Sigmoid colon (tissue), 7 donors: ENCODE results near the gene TFAP2B. TPM values are rescaled to one million over a fixed set of nuclear protein-coding genes. Genes with fewer than 3 reads are reported as not detected.

Experiments used
- DNase-seq: peaks from one replicate; pipeline ENCODE4 v3.0.0-alpha.2; 2019
- H3K27ac ChIP-seq, 4 donors: fragments of 200-600 bp; sonication (generic); one replicate each; pipeline ENCODE4 v1.5.1; 2016 to 2019; ENCODE audit warnings: mild to moderate bottlenecking in 1 of 4
- H3K27me3 ChIP-seq, 3 donors: fragments of 200-600 bp; sonication (generic); one replicate each; pipeline ENCODE4 v1.5.1; 2019; ENCODE audit warnings: mild to moderate bottlenecking in 1 of 3
- H3K36me3 ChIP-seq, 4 donors: fragments of 200-600 bp; sonication (generic); one replicate each; pipeline ENCODE4 v1.5.1; 2016 to 2019
- H3K4me1 ChIP-seq, 4 donors: fragments of 200-600 bp; sonication (generic); one replicate each; pipeline ENCODE4 v1.5.1; 2017 to 2019
- H3K4me3 ChIP-seq, 4 donors: fragments of 200-600 bp; sonication (generic); one replicate each; pipeline ENCODE4 v1.5.1; 2017 to 2019; ENCODE audit warnings: mild to moderate bottlenecking in 2 of 4, moderate library complexity in 1 of 4
- H3K9me3 ChIP-seq, 4 donors: fragments of 200-600 bp in 3 of 4; sonication (generic) in 3 of 4; one replicate each; pipeline versions ENCODE4 v1.5.1 to v1.6.1; 2013 to 2019
- EP300 ChIP-seq, 4 donors: sonication (generic); formaldehyde crosslinking; IDR thresholded peaks; one replicate each; pipeline ENCODE4 v1.6.1; 2017; ENCODE audit warnings: antibody characterized with exemption in 4 of 4
- POLR2A ChIP-seq, 2 donors: fragments of 450-650 bp; IDR thresholded peaks; one replicate each; pipeline ENCODE4 v1.6.1; 2016; ENCODE audit warnings: antibody characterized with exemption in 2 of 2, mild to moderate bottlenecking in 2 of 2, moderate library complexity in 2 of 2
- POLR2AphosphoS5 ChIP-seq, 4 donors: sonication (generic); formaldehyde crosslinking; IDR thresholded peaks; one replicate each; pipeline ENCODE4 v1.6.1; 2017; ENCODE audit warnings: antibody characterized with exemption in 4 of 4
- WGBS, 2 donors: extraction: QIAGEN DNeasy Blood & Tissue Kit; methylation state at CpG; one replicate each; pipeline ENCODE4 v1.1.7; 2013; 5-methylcytosine and 5-hydroxymethylcytosine counted together
- intact Hi-C: fragments of 100-400 bp; cut with DNase I; formaldehyde crosslinking; loops from one replicate; pipeline ENCODE4 v1.15.1; 2023
- polyA plus RNA-seq, 3 donors: library from polyadenylated mRNA; stranded (reverse); fragments of 200-250 nt; gene quantifications; one replicate each; pipeline ENCODE4 v1.2.3, GENCODE V29; 2013
- total RNA-seq, 4 donors: library from RNA; depleted of rRNA; stranded (reverse); fragments of >200 nt; gene quantifications; one replicate each; pipeline ENCODE4 v1.1.0, GENCODE V29; 2016
- TF ChIP-seq, protein P1 (sequence below), 4 experiments: fragments of 450-650 bp in 3 of 4; fragments of 200-600 bp in 1 of 4; IDR thresholded peaks; one replicate each; pipeline ENCODE4 v1.5.1; 2016 to 2019; ENCODE audit warnings: antibody characterized with exemption in 4 of 4, mild to moderate bottlenecking in 3 of 4, moderate library complexity in 2 of 4
- donor health status: healthy with polysubstance abuse.
- donor health status: Bipolar disorder and iron deficiency.
- donor health status: healthy.

TFAP2B gene
- total and polyA plus RNA-seq, 7 donors = under 0.01 to 0.66 (median 0.01) TPM; not detected in 4

DNA sequence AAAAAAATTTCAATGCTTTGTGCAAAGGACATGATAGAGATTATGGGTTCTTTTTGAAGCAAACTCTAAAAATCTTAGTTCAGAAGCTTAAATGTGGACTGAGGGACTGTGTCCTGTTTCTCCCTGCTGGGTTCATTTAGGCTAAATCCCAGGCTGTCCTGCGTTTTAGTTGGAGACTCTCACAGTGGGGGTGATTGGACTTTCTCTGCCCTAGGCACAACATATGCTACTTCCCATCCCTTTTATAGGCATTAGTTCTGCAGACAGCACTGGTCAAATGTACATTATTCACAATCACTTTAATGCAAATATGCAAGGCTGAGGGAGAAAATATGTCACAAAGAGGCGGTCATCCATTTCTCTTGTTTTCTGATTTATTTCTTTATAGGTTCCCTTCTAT lies 71.3 kb downstream of the TFAP2B start:
- Histone ChIP-seq H3K9me3 (no peaks in the 10 kb centered on the region), H3K27me3 (no peaks in the 10 kb centered on the region), H3K27ac (no peak overlapping the region), H3K4me3 (no peak overlapping the region), H3K4me1 (no peaks in the 10 kb centered on the region), H3K36me3 (no peaks in the 10 kb centered on the region)
- TF ChIP-seq, protein P1, sequence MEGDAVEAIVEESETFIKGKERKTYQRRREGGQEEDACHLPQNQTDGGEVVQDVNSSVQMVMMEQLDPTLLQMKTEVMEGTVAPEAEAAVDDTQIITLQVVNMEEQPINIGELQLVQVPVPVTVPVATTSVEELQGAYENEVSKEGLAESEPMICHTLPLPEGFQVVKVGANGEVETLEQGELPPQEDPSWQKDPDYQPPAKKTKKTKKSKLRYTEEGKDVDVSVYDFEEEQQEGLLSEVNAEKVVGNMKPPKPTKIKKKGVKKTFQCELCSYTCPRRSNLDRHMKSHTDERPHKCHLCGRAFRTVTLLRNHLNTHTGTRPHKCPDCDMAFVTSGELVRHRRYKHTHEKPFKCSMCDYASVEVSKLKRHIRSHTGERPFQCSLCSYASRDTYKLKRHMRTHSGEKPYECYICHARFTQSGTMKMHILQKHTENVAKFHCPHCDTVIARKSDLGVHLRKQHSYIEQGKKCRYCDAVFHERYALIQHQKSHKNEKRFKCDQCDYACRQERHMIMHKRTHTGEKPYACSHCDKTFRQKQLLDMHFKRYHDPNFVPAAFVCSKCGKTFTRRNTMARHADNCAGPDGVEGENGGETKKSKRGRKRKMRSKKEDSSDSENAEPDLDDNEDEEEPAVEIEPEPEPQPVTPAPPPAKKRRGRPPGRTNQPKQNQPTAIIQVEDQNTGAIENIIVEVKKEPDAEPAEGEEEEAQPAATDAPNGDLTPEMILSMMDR (IDR thresholded peaks at IDR 0.05) = no peak
- TF ChIP-seq POLR2AphosphoS5 (IDR thresholded peaks at IDR 0.05) = no peak
- TF ChIP-seq EP300 (IDR thresholded peaks at IDR 0.05) = no peak
- no peak for TF ChIP-seq POLR2A (IDR thresholded peaks at IDR 0.05)
- intact Hi-C loops = no loop called here
- 36 to 71% methylated on average over 2 of the region's 2 CpGs for WGBS, 2 donors
- no peak for DNase-seq

DNA sequence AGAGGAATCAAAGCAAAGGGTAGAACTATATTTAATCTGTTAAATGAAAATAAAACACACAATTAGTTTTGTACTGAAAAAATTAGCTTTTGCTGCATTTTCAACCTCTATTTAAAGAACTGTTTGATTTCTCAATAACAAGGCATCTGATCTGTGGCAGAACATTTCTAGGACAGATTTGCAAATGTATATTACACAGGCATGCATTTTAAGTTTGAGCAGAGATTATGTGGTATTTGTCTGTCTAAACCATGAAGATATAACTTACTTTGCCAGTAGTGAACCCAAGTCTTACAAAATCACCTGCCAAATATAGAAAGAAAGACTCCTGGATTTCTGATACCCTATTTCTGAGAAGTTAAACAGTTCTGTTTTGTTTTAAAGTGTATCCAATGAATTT lies 71.9 kb downstream of the TFAP2B start:
- Histone ChIP-seq H3K27me3 (no peaks in the 10 kb centered on the region), H3K4me1 (no peaks in the 10 kb centered on the region), H3K9me3 (no peaks in the 10 kb centered on the region), H3K4me3 (no peak overlapping the region), H3K27ac (no peak overlapping the region), H3K36me3 (no peaks in the 10 kb centered on the region)
- DNase-seq = no peak
- intact Hi-C loops = no loop called here
- TF ChIP-seq EP300 (IDR thresholded peaks at IDR 0.05) (no peak), POLR2AphosphoS5 (IDR thresholded peaks at IDR 0.05) (no peak)

DNA sequence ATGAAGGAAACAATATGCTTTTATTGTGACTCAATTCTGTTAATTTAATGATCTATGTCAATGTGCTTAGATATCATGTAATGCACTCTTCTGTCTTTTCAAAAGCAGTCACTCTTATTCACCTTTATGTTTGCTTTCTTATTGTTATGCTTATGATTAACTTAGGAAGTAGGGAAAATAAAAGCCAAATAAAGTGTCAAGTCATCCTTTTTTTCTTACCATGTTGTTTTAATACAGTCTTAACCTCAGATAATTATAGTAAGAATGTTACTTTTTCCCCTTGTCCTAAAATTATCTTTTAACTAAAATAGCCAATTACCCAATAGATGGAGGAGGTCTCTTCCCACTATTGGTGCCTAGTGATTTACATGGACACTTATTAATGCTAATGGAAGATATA lies 72.6 kb downstream of the TFAP2B start:
- Histone ChIP-seq H3K9me3 (no peaks in the 10 kb centered on the region), H3K36me3 (no peaks in the 10 kb centered on the region), H3K4me1 (no peaks in the 10 kb centered on the region), H3K4me3 (no peak overlapping the region), H3K27ac (no peak overlapping the region), H3K27me3 (no peaks in the 10 kb centered on the region)
- intact Hi-C loops = no loop called here
- DNase-seq = no peak
- TF ChIP-seq POLR2AphosphoS5 (IDR thresholded peaks at IDR 0.05) = no peak
- TF ChIP-seq EP300 (IDR thresholded peaks at IDR 0.05) = no peak

Other genes with a start within 250 kb of the TFAP2B start
- not detected for gene TFAP2D, start 105.3 kb upstream of the TFAP2B start, total RNA-seq
- not detected for gene TFAP2D, start 105.3 kb upstream of the TFAP2B start, polyA plus RNA-seq